ENCODE measurements around the gene PEX16.

Gene PEX16

DNA sequence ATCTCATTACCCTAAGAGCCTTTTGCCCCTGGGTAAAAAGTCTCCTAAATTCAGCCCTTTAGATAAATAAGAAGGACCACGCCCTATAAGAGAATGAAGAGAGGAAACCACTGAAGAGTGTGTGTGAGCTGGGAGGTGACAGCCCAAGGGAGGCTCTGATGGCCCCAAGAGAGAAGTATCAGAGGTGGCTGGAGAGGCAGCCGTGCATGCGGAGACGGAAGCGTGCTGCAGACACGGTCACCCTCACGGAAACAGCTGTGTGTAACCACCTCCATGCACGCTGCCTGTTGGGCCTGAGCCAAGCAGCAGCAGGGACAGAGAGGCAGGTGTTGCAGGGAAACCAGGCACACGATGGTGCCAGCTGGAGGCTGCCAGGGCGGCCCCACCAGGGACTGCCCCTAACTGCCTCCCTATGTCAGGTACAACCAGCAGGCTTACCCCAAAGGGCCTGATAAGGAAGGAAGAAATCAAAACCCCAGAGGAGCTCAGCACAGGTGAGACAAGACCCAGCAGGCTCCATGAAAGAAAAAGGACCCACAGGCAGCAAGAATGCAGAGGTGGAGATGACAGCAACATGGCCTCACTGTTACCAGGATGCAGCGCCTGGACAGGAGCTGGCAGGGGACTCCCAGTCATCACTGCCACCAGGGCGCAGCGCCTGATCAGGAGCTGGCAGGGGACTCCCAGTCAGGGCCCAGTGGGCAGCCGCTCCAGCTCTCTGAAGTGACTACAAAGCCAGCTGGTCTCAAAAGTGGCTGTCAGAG, 12.5 kb upstream of the PEX16 start:
- FAIRE-seq (peak; percentile 99), DNase-seq (ENCODE audit: insufficient read length) (peak; percentile 90)
- peak; percentile 90 for TF ChIP-seq POLR2AphosphoS5 (IDR thresholded peaks at IDR 0.05; ENCODE audit: low read depth, low read length)
- TF ChIP-seq POLR2A (IDR thresholded peaks at IDR 0.05; ENCODE audit: low read depth, low read length): no peak; the same call in 1 of the 2 replicates

DNA sequence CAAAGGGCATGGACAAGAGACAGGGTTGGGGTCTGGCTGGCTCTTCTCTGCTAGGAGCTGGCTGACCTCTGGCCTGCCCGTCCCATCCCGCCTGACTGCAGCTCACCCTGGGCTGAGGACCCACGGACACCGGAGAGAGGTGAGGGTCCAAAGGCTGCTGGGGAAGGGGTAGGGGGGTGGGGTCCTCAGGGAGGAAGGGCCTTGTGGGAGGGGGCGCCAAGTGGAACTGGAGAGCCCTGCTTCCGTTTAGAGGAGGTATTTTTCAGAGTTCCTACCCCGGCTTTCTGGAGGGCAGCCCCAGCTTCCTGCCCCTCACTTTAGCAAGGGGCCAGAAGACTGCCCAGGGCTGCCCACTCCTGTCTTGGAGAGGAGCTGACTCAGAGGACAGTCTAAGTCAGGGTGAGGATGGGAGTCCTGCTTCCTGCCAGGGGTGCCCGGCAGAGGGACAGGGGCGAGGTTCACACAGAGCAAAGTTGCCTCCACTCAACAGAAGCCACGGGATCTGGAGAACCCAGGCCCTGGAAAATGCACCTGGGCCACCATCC, 11.9 kb upstream of the PEX16 start:
- TF ChIP-seq TAF1 (IDR thresholded peaks at IDR 0.05; ENCODE audit: borderline replicate concordance, low read depth, low read length): no peak
- no peak for FAIRE-seq
- no peak for DNase-seq (ENCODE audit: insufficient read length)

DNA sequence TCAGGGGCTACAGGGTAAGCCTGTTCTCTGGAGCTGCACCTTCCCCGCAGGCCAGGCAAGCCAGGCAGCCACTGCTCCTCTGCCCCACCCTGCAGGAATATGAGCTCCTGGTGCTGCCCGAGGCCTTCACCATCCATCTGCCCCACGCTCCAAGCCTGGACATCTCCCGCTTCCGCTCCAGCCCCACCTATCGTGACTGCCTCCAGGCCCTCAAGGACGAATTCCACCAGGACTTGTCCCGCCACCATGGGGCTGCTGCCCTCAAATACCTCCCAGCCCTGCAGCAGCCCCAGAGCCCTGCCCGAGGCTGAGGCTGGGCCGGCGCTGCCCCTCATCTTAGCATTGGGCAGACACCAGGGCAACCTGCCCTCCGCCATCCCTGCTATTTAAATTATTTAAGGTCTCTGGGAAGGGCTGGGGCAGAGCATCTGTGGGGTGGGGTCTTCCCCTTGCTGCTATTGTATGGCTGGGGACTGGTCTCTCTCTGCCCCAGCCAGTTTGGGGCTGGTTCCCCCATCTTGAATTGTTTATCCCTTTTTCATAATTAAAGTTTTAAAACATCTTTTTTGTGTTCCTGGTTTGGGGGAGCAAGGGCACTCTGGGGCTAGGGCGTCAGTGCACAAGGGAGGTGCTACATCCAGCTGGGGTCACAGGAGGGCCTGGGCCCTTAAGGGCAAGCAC, 11.0 kb upstream of the PEX16 start:
- DNase-seq (ENCODE audit: insufficient read length): no peak

DNA sequence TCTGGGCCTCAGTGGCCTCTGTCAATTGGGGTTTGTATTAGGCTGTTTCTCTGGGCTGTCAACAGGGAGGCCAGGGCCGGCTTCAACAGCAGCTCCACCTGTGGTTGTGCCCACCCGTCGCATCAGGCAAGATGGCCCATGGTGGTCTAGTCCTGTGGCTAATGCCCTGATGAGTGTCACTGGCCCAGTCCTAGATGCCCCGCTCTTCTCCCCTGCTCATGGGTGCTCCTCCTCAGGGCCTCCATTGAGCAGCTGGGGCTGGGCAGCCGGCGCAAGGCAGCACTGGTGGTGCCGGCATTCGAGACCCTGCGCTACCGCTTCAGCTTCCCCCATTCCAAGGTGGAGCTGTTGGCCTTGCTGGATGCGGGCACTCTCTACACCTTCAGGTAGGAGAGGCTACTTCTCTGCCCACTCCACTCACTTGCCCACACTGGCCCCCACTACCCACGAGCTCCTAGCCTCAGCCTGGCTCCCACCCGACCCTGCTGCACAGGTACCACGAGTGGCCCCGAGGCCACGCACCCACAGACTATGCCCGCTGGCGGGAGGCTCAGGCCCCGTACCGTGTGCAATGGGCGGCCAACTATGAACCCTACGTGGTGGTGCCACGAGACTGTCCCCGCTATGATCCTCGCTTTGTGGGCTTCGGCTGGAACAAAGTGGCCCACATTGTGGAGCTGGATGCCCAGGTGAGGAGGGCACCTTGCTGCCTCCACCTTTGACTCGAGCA, 10.2 kb upstream of the PEX16 start:
- no peak for TF ChIP-seq POLR2A (IDR thresholded peaks at IDR 0.05; ENCODE audit: low read depth, low read length)
- TF ChIP-seq TAF1 (IDR thresholded peaks at IDR 0.05; ENCODE audit: borderline replicate concordance, low read depth, low read length): no peak
- no peak for TF ChIP-seq POLR2AphosphoS5 (IDR thresholded peaks at IDR 0.05; ENCODE audit: low read depth, low read length)
- FAIRE-seq (no peak), DNase-seq (ENCODE audit: insufficient read length) (no peak)

More for the DNA sequence above, 11.0 kb upstream of the PEX16 start:
- FAIRE-seq: no peak
- TF ChIP-seq POLR2AphosphoS5 (IDR thresholded peaks at IDR 0.05; ENCODE audit: low read depth, low read length): no peak
- no peak for TF ChIP-seq POLR2A (IDR thresholded peaks at IDR 0.05; ENCODE audit: low read depth, low read length)
- no peak for TF ChIP-seq TAF1 (IDR thresholded peaks at IDR 0.05; ENCODE audit: borderline replicate concordance, low read depth, low read length)

DNA sequence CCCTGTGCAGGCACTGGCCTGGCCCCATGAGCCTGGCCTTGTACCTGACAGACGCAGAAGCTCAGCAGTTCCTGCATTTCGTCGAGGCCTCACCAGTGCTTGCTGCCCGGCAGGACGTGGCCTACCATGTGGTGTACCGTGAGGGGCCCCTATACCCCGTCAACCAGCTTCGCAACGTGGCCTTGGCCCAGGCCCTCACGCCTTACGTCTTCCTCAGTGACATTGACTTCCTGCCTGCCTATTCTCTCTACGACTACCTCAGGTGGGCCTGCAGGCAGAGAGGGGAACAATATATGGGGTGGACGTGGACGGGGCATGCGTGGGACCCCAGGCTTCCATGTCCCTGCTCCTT, 9.6 kb upstream of the PEX16 start:
- no peak for DNase-seq (ENCODE audit: insufficient read length)
- FAIRE-seq: no peak
- TF ChIP-seq POLR2AphosphoS5 (IDR thresholded peaks at IDR 0.05; ENCODE audit: low read depth, low read length): no peak
- no peak for TF ChIP-seq POLR2A (IDR thresholded peaks at IDR 0.05; ENCODE audit: low read depth, low read length)
- TF ChIP-seq TAF1 (IDR thresholded peaks at IDR 0.05; ENCODE audit: borderline replicate concordance, low read depth, low read length): no peak

DNA sequence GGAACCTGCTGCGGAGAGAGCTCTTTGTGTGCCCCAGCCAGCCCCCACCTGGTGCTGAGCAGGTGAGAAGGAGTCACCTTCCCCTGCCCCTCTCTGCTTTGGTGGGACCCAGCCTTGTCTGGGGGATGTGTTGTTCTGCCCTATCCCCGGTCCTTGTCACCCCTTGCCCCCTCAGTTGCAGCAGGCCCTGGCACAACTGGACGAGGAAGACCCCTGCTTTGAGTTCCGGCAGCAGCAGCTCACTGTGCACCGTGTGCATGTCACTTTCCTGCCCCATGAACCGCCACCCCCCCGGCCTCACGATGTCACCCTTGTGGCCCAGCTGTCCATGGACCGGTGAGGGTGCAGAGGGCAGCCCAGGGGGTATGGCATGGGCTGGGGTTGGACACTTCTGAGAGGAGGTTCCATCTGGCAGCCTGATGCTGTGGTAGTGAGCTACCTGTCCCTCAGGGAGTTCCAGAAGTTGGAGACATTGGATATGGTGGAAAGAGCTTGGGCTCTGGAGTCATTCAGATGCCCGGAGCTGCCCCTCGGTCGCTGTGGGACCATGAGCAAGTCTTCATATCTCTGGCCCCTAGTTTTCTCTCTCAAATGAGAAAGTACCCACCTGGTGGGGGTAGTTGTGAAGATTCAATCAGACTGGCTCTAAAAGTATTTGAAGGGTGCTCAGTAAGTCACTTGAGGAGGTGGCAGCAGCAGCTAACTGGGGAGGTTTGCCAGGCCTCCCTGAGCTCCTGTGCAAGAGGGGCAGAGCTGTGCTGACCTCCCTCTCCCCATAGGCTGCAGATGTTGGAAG, 9.1 kb upstream of the PEX16 start:
- TF ChIP-seq POLR2AphosphoS5 (IDR thresholded peaks at IDR 0.05; ENCODE audit: low read depth, low read length): no peak
- no peak for TF ChIP-seq TAF1 (IDR thresholded peaks at IDR 0.05; ENCODE audit: borderline replicate concordance, low read depth, low read length)
- no peak for TF ChIP-seq POLR2A (IDR thresholded peaks at IDR 0.05; ENCODE audit: low read depth, low read length)
- DNase-seq (ENCODE audit: insufficient read length) (no peak), FAIRE-seq (no peak)

DNA sequence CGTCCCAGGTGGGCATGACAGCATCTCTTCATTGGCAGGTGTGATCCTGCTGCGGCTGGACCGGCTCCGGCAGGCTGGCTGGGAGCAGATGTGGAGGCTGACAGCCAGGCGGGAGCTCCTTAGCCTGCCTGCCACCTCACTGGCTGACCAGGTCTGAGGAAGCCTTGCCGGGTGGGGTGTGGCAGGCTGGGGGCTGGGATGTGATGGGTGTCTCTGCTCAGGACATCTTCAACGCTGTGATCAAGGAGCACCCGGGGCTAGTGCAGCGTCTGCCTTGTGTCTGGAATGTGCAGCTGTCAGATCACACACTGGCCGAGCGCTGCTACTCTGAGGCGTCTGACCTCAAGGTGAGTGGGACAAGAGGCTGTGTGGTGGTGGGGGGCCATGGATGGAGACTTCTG, 8.3 kb upstream of the PEX16 start:
- DNase-seq (ENCODE audit: insufficient read length) (no peak), FAIRE-seq (no peak)
- TF ChIP-seq POLR2AphosphoS5 (IDR thresholded peaks at IDR 0.05; ENCODE audit: low read depth, low read length): no peak
- TF ChIP-seq TAF1 (IDR thresholded peaks at IDR 0.05; ENCODE audit: borderline replicate concordance, low read depth, low read length): no peak
- no peak for TF ChIP-seq POLR2A (IDR thresholded peaks at IDR 0.05; ENCODE audit: low read depth, low read length)

DNA sequence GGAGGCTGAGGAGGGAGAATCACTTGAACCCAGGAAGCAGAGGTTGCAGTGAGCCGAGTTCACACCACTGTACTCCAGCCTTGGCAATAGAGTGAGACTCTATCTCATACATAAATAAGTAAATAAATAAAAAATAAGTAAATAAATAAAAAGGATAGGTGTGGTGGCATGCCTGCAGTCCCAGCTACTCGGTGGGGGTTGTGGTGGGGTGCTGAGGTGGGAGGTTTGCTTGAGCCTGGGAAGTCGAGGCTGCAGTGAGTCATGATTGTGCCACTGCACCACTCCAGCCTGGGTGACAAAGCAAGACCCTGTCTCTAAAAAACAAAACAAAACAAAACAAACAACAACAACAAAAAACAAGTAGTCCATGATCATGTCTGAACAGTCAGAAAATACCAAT, 7.9 kb upstream of the PEX16 start:
- TF ChIP-seq POLR2A (IDR thresholded peaks at IDR 0.05; ENCODE audit: low read depth, low read length) (no peak), POLR2AphosphoS5 (IDR thresholded peaks at IDR 0.05; ENCODE audit: low read depth, low read length) (no peak), TAF1 (IDR thresholded peaks at IDR 0.05; ENCODE audit: borderline replicate concordance, low read depth, low read length) (no peak)
- no peak for FAIRE-seq
- no peak for DNase-seq (ENCODE audit: insufficient read length)

DNA sequence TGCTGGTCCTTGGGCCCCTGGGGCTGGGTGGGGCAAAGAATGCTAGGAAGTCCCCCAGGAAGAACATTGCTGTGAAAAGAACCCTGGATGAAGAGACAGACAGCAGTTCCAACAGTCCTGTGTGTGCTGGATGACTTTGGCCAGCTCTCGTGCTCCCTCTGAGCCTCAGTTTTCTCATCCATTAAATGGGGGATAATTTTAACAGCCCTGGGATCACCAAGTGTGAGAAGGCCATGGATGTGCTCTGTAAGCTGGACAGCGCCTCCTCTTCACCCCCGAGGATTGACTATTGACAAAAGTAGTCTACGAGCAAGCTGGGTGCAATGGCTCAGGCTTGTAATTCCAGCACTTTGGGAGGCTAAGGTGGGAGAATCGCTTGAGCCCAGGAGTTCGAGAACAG, 7.2 kb upstream of the PEX16 start:
- no peak for DNase-seq (ENCODE audit: insufficient read length)
- no peak for FAIRE-seq
- TF ChIP-seq POLR2A (IDR thresholded peaks at IDR 0.05; ENCODE audit: low read depth, low read length) (no peak), POLR2AphosphoS5 (IDR thresholded peaks at IDR 0.05; ENCODE audit: low read depth, low read length) (no peak), TAF1 (IDR thresholded peaks at IDR 0.05; ENCODE audit: borderline replicate concordance, low read depth, low read length) (no peak)

DNA sequence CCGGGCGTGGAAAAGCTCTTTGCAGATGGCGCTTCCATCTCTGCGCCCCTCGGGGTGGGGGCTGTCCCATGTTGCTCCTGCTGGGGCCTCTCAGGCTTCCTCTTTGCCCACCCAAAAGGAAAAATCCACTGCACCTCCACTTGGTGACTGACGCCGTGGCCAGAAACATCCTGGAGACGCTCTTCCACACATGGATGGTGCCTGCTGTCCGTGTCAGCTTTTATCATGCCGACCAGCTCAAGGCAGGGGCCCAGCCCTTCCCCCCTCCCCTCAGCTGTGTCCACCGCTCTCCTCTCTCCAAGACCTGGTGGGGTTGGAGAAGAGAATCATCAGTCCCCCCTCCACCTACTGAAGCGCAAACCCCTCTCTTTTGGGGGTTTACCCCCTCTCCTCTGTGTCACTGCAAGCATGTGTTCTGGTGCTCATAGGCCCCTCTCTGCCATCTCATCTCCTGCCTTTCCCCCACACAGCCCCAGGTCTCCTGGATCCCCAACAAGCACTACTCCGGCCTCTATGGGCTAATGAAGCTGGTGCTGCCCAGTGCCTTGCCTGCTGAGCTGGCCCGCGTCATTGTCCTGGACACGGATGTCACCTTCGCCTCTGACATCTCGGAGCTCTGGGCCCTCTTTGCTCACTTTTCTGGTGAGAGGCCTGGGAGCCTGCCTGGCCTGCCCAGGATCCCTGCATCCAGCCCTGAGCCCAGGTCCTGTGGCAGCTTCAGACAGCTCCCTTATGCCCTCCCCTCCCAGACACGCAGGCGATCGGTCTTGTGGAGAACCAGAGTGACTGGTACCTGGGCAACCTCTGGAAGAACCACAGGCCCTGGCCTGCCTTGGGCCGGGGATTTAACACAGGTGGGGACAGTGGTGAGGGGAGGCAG, 6.6 kb upstream of the PEX16 start:
- FAIRE-seq (peak; percentile 5), DNase-seq (ENCODE audit: insufficient read length) (peak; percentile 27)
- no peak for TF ChIP-seq POLR2AphosphoS5 (IDR thresholded peaks at IDR 0.05; ENCODE audit: low read depth, low read length)
- TF ChIP-seq TAF1 (IDR thresholded peaks at IDR 0.05; ENCODE audit: borderline replicate concordance, low read depth, low read length): no peak
- TF ChIP-seq POLR2A (IDR thresholded peaks at IDR 0.05; ENCODE audit: low read depth, low read length): no peak
